ENCODE results near the gene NAA80. TPM values are rescaled to one million over a fixed set of nuclear protein-coding genes. Genes with fewer than 3 reads are reported as not detected.

Gene NAA80
- total RNA-seq, 1 donor from 2014 or later, result 12.5 TPM

DNA sequence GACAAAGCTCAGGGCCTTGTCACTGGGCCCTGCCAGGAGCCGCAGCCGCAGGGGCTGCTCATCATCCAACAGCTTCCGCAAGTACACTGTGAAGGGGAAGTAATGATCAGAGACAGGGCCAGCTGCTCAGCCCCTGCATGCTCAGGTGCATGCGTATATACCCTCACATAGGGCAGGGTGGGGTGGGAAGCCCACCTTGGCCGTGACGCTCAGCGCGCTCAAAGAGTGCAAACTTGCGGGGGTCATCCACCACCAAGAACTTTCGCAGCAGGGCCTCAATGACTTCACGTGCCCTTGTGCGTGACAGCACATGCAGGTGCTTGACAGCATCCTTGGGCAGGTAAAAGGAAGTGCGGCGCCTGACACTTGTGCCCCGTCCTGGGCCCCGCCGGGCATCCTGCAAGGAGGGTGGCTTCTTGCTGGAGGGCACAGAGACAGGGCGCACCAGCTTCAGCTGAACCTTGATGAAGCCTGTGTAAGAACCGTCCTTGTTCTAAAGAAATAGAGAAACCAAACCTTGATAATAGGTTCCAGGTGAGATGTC, 32.2 kb upstream of the NAA80 start:
- DNase-seq (no peak), ATAC-seq (no peak)
- peaks cover 45% of the 10 kb centered on the region for H3K4me1 ChIP-seq
- intact Hi-C loops (cut with DNase I), result no loop called here
- H3K4me3 ChIP-seq, result no peak overlapping the region
- peaks cover 31% of the 10 kb centered on the region for H3K36me3 ChIP-seq
- TF ChIP-seq, protein P1, sequence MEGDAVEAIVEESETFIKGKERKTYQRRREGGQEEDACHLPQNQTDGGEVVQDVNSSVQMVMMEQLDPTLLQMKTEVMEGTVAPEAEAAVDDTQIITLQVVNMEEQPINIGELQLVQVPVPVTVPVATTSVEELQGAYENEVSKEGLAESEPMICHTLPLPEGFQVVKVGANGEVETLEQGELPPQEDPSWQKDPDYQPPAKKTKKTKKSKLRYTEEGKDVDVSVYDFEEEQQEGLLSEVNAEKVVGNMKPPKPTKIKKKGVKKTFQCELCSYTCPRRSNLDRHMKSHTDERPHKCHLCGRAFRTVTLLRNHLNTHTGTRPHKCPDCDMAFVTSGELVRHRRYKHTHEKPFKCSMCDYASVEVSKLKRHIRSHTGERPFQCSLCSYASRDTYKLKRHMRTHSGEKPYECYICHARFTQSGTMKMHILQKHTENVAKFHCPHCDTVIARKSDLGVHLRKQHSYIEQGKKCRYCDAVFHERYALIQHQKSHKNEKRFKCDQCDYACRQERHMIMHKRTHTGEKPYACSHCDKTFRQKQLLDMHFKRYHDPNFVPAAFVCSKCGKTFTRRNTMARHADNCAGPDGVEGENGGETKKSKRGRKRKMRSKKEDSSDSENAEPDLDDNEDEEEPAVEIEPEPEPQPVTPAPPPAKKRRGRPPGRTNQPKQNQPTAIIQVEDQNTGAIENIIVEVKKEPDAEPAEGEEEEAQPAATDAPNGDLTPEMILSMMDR (IDR thresholded peaks at IDR 0.05), result no peak
- H3K27ac ChIP-seq, result no peak overlapping the region
- no peaks in the 10 kb centered on the region for H3K9me3 ChIP-seq
- H3K27me3 ChIP-seq, result no peaks in the 10 kb centered on the region

DNA sequence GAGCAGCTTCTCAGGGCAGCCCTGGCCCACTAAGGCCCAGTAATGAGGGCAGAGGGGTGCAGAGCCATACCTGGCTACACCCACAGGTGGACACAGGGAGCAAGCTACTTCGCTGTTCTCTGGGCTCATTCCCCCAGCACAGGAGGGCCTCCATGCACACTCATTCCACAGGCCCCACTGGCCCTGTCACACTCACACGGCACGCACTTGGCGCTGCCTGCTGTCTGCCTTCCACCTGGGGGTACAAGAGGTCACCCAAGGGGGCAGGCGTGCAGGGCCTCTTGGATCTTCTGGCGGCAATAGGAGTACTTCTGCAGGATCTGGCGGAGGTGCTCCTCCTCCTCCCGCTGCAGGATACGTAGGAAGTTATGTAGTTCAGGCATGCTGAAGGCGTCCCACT, 31.1 kb upstream of the NAA80 start:
- peaks cover 42% of the 10 kb centered on the region for H3K36me3 ChIP-seq
- DNase-seq, result no peak
- intact Hi-C loops (cut with DNase I), result no loop called here
- TF ChIP-seq, protein P1 (IDR thresholded peaks at IDR 0.05), result no peak
- no peak for ATAC-seq
- H3K4me3 ChIP-seq, result no peak overlapping the region
- no peaks in the 10 kb centered on the region for H3K27me3 ChIP-seq
- no peaks in the 10 kb centered on the region for H3K9me3 ChIP-seq
- H3K4me1 ChIP-seq, result peaks cover 34% of the 10 kb centered on the region
- no peak overlapping the region for H3K27ac ChIP-seq

GRCh38 chr3:50327943-50328691, 28.9 kb upstream of the NAA80 start, which contains the start of gene TUSC2:
Gene TUSC2 (minus strand): TSS chr3:50328223. CDS start chr3:50328099, 124 bp downstream.
- peak within 1 kb of the TSS; percentile 99 for H3K4me3 ChIP-seq
- H3K36me3 ChIP-seq, result peaks cover 42% of the 10 kb centered on the region
- DNase-seq, result peak; percentile 98
- ATAC-seq, result peak; percentile 93
- intact Hi-C loops (cut with DNase I), result no loop called here
- H3K27ac ChIP-seq, result peak within 1 kb of the TSS; percentile 89
- H3K4me1 ChIP-seq, result peaks cover 31% of the 10 kb centered on the region
- TF ChIP-seq, protein P1 (IDR thresholded peaks at IDR 0.05), result no peak
- no peaks in the 10 kb centered on the region for H3K9me3 ChIP-seq
- H3K27me3 ChIP-seq, result no peaks in the 10 kb centered on the region

DNA sequence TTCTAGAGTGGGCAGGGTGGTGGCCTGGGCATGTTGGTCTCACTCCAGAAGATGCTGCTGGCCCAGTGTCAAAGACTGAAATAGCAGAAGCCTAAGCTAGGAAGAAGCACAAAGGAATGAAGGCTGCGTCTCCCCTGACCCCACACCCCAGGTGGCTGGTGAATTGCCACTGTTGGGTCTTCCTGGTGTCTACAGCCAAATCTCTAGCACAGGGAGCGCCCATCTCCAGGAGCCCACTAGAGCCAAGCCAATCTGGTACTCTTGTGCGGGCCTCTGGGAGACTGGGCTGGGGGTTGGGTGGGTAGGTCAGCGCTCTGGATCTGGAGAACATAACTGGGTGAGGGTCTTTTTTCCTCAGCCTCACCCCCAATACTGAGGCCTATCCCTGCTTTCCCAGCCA, 27.9 kb upstream of the NAA80 start:
- peaks cover 40% of the 10 kb centered on the region for H3K4me1 ChIP-seq
- no peak for ATAC-seq
- intact Hi-C loops (cut with DNase I), result no loop called here
- peak overlapping the region; percentile 89 for H3K27ac ChIP-seq
- peak overlapping the region; percentile 99 for H3K4me3 ChIP-seq
- TF ChIP-seq, protein P1 (IDR thresholded peaks at IDR 0.05), result no peak
- H3K9me3 ChIP-seq, result no peaks in the 10 kb centered on the region
- no peaks in the 10 kb centered on the region for H3K27me3 ChIP-seq
- peaks cover 42% of the 10 kb centered on the region for H3K36me3 ChIP-seq
- DNase-seq, result no peak

GRCh38 chr3:50326182-50326541, 27.0 kb upstream of the NAA80 start:
- intact Hi-C loops (cut with DNase I), result no loop called here
- ATAC-seq (no peak), DNase-seq (no peak)
- H3K4me3 ChIP-seq, result no peak overlapping the region
- H3K36me3 ChIP-seq, result peaks cover 35% of the 10 kb centered on the region
- no peaks in the 10 kb centered on the region for H3K9me3 ChIP-seq
- peaks cover 43% of the 10 kb centered on the region for H3K4me1 ChIP-seq
- H3K27me3 ChIP-seq, result no peaks in the 10 kb centered on the region
- no peak overlapping the region for H3K27ac ChIP-seq
- TF ChIP-seq, protein P1 (IDR thresholded peaks at IDR 0.05), result no peak

Measured in upper lobe of right lung (tissue), 1 donor.